ENCODE measurements around the gene THYN1. TPM values are rescaled to one million over a fixed set of nuclear protein-coding genes. Genes with fewer than 3 reads are reported as not detected.

The THYN1 gene
- total and polyA plus RNA-seq, 4 donors, result 30.1 to 67.4 (median 35.8) TPM

- ATAC-seq (ENCODE audit: insufficient read depth, low FRiP score) (no peak), DNase-seq (no peak)
- no peak overlapping the region for H3K4me3 ChIP-seq
- WGBS, 2 donors, result 87 to 90% methylated on average over 6 of the region's 6 CpGs
- TF ChIP-seq, protein P1, sequence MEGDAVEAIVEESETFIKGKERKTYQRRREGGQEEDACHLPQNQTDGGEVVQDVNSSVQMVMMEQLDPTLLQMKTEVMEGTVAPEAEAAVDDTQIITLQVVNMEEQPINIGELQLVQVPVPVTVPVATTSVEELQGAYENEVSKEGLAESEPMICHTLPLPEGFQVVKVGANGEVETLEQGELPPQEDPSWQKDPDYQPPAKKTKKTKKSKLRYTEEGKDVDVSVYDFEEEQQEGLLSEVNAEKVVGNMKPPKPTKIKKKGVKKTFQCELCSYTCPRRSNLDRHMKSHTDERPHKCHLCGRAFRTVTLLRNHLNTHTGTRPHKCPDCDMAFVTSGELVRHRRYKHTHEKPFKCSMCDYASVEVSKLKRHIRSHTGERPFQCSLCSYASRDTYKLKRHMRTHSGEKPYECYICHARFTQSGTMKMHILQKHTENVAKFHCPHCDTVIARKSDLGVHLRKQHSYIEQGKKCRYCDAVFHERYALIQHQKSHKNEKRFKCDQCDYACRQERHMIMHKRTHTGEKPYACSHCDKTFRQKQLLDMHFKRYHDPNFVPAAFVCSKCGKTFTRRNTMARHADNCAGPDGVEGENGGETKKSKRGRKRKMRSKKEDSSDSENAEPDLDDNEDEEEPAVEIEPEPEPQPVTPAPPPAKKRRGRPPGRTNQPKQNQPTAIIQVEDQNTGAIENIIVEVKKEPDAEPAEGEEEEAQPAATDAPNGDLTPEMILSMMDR (IDR thresholded peaks at IDR 0.05; ENCODE audit: control extremely low read depth, extremely low read depth), result no peak
- no peak overlapping the region for H3K27ac ChIP-seq (ENCODE audit: low read depth in 1 of 2, low read length in 1 of 2)
- H3K9ac ChIP-seq (ENCODE audit: insufficient read depth in 1 of 2, low read length in 2 of 2), result no peak overlapping the region
- H3K36me3 ChIP-seq (ENCODE audit: control insufficient read depth in 4 of 4, insufficient read depth in 4 of 4, low read length in 4 of 4), result peaks cover 0 to 6% (median 0%) of the 10 kb centered on the region in 4 donors
- H3K27me3 ChIP-seq (ENCODE audit: control insufficient read depth in 3 of 3, insufficient read depth in 3 of 3, low read length in 2 of 3), result no peaks in the 10 kb centered on the region
- H3K9me3 ChIP-seq (ENCODE audit: control insufficient read depth in 4 of 4, insufficient read depth in 3 of 4, low read length in 3 of 4), result no peaks in the 10 kb centered on the region
- H3K4me1 ChIP-seq (ENCODE audit: control insufficient read depth in 5 of 5, insufficient read depth in 5 of 5, low read length in 5 of 5), result peaks cover 4 to 22% (median 12%) of the 10 kb centered on the region in 5 donors
Measured at GRCh38 chr11:134228625-134229024, 24.5 kb downstream of the THYN1 start.

- Histone ChIP-seq H3K27me3 (ENCODE audit: control insufficient read depth in 3 of 3, insufficient read depth in 3 of 3, low read length in 2 of 3) (no peaks in the 10 kb centered on the region), H3K9me3 (ENCODE audit: control insufficient read depth in 4 of 4, insufficient read depth in 3 of 4, low read length in 3 of 4) (no peaks in the 10 kb centered on the region), H3K4me1 (ENCODE audit: control insufficient read depth in 5 of 5, insufficient read depth in 5 of 5, low read length in 5 of 5) (peaks cover 4 to 34% (median 14%) of the 10 kb centered on the region in 5 donors), H3K9ac (ENCODE audit: insufficient read depth in 1 of 2, low read length in 2 of 2) (no peak overlapping the region), H3K36me3 (ENCODE audit: control insufficient read depth in 4 of 4, insufficient read depth in 4 of 4, low read length in 4 of 4) (peaks cover 0 to 6% (median 0%) of the 10 kb centered on the region in 4 donors), H3K4me3 (no peak overlapping the region), H3K27ac (ENCODE audit: low read depth in 1 of 2, low read length in 1 of 2) (no peak overlapping the region)
- 73 to 84% methylated on average over 5 of the region's 5 CpGs for WGBS, 2 donors
- ATAC-seq (ENCODE audit: insufficient read depth, low FRiP score), result no peak
- DNase-seq, result no peak
- TF ChIP-seq, protein P1 (IDR thresholded peaks at IDR 0.05; ENCODE audit: control extremely low read depth, extremely low read depth), result no peak
Measured at GRCh38 chr11:134226806-134227325, 26.3 kb downstream of the THYN1 start.

GRCh38 chr11:134224710-134225664, 28.2 kb downstream of the THYN1 start:
- peak overlapping the region; percentile 87 to 91 for H3K27ac ChIP-seq (ENCODE audit: low read depth in 1 of 2, low read length in 1 of 2)
- H3K9me3 ChIP-seq (ENCODE audit: control insufficient read depth in 4 of 4, insufficient read depth in 3 of 4, low read length in 3 of 4), result no peaks in the 10 kb centered on the region
- ATAC-seq (ENCODE audit: insufficient read depth, low FRiP score), result peak; percentile 29
- peaks cover 4 to 34% (median 11%) of the 10 kb centered on the region in 5 donors for H3K4me1 ChIP-seq (ENCODE audit: control insufficient read depth in 5 of 5, insufficient read depth in 5 of 5, low read length in 5 of 5)
- H3K27me3 ChIP-seq (ENCODE audit: control insufficient read depth in 3 of 3, insufficient read depth in 3 of 3, low read length in 2 of 3), result no peaks in the 10 kb centered on the region
- peak; percentile 50 to 58 (median 58) for DNase-seq
- peak overlapping the region in 1 of 2 donors; percentile 70 for H3K9ac ChIP-seq (ENCODE audit: insufficient read depth in 1 of 2, low read length in 2 of 2)
- TF ChIP-seq, protein P1 (IDR thresholded peaks at IDR 0.05; ENCODE audit: control extremely low read depth, extremely low read depth), result no peak
- peaks cover 0 to 5% (median 0%) of the 10 kb centered on the region in 4 donors for H3K36me3 ChIP-seq (ENCODE audit: control insufficient read depth in 4 of 4, insufficient read depth in 4 of 4, low read length in 4 of 4)
- peak overlapping the region; percentile 94 for H3K4me3 ChIP-seq
- whole genome bisulfite sequencing, 2 donors, result 1% methylated on average over 80 to 93 of the region's 93 CpGs
